C4-2B (cell line): ENCODE data around the gene SMIM3.

Source experiments
- H3K27ac ChIP-seq: fragments of 450-650 bp; 2 replicates; pipeline ENCODE4 v1.5.1; 2017
- ZFX ChIP-seq: fragments of 450-650 bp; IDR thresholded peaks from 2 replicates; pipeline ENCODE4 v1.6.1; 2017
- TF ChIP-seq, protein P1 (sequence below): fragments of 450-650 bp; conservative IDR thresholded peaks from 2 replicates; pipeline ENCODE4 v1.5.1; 2017; ENCODE audit warnings: mild to moderate bottlenecking

SMIM3 gene

GRCh38 chr5:150750469-150750868, 28.1 kb upstream of the SMIM3 start:
- H3K27ac ChIP-seq: no peak overlapping the region
- no peak for TF ChIP-seq ZFX
- TF ChIP-seq, protein P1, sequence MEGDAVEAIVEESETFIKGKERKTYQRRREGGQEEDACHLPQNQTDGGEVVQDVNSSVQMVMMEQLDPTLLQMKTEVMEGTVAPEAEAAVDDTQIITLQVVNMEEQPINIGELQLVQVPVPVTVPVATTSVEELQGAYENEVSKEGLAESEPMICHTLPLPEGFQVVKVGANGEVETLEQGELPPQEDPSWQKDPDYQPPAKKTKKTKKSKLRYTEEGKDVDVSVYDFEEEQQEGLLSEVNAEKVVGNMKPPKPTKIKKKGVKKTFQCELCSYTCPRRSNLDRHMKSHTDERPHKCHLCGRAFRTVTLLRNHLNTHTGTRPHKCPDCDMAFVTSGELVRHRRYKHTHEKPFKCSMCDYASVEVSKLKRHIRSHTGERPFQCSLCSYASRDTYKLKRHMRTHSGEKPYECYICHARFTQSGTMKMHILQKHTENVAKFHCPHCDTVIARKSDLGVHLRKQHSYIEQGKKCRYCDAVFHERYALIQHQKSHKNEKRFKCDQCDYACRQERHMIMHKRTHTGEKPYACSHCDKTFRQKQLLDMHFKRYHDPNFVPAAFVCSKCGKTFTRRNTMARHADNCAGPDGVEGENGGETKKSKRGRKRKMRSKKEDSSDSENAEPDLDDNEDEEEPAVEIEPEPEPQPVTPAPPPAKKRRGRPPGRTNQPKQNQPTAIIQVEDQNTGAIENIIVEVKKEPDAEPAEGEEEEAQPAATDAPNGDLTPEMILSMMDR: no peak

DNA sequence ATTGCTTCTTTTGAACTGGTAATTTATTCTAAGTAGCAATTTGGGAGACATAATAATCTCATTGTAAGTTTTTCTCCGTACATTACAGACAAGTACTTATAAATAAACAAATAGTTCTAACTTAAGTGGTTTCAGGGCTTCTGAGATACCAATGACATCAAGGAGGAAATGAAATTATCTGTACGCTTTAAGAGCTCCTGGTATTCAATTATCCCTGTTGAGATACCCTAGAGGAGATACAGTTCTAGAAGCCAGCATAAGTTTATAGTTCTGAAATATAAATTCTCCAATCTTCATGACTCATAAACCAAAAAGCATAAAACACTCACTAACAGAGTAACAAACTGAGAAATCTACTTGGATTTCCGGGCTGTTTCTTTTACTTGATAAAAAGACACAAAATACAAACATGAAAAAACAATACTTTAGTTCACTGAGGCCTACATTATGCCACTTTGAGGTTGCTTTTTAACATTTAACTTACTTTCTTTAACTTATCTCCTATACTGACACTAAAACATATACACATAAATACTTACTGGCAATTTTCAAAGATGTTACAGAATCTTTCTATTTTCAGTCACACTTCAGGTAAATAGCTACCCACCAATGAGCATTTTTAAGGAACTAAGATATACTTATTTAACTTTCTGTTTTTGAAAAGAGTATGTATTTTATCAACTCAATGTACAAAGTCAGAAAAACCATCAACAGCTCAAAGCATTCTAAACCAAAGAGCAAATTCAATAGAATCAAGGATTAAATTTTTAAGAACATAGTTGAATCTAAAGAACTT, 27.3 kb upstream of the SMIM3 start:
- H3K27ac ChIP-seq: no peak overlapping the region
- no peak for TF ChIP-seq ZFX
- TF ChIP-seq, protein P1: no peak

DNA sequence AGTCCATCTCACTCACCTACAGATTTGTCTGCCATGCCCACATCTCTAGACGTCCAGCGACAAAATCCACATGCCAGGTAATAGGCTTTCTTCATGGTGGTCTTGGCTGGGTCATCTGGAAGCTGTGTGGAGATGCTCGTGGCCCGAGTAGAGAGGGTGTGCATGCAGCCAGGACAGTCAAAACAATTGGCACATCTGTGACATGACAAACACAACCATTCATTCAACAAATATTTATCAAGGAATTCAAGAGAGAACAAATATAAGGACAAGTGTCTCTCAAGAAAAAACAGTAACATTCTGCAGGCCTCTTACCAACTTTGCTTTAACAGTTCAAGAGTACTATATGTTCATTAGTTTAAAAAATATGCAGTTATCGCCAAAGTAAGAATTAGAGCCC, 25.1 kb upstream of the SMIM3 start:
- TF ChIP-seq, protein P1: no peak
- TF ChIP-seq ZFX: no peak

GRCh38 chr5:150753863-150754262, 24.7 kb upstream of the SMIM3 start:
- TF ChIP-seq, protein P1: no peak
- TF ChIP-seq ZFX: no peak
- H3K27ac ChIP-seq: no peak overlapping the region

More for the DNA sequence above, 25.1 kb upstream of the SMIM3 start:
- peak overlapping the region; percentile 4; the same call in 1 of the 2 replicates for H3K27ac ChIP-seq

DNA sequence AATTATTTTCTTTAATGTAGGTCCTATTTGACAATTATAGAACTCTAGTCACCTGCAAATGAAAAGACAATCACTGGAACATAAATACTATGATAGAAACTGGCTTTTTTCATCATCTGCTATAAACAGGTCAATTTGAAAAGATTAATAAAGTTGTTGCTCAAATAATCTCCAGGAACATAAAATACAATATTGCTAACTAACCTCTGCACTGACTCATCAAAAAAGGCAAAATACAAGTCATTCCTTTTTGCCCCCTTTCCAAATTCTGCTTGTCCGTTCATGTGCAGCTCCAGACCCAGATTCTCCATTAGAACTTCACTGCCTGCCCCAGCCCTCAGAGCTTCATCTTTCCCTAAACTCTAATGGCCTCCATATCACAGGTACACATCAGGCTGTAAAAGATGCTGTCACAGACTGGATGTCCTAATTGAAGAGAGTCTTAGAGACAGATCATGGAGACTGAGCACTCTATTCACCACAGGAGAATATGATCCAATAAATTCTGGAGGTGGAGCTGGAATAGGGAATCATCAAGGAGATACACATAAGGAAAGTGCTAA, 21.4 kb upstream of the SMIM3 start:
- no peak overlapping the region; the same call in 1 of the 2 replicates for H3K27ac ChIP-seq
- TF ChIP-seq ZFX: no peak
- TF ChIP-seq, protein P1: no peak

- H3K27ac ChIP-seq: peak overlapping the region; percentile 80
- TF ChIP-seq ZFX: peak; percentile 86
- TF ChIP-seq, protein P1: no peak
Measured at GRCh38 chr5:150758203-150758530, 20.4 kb upstream of the SMIM3 start.

DNA sequence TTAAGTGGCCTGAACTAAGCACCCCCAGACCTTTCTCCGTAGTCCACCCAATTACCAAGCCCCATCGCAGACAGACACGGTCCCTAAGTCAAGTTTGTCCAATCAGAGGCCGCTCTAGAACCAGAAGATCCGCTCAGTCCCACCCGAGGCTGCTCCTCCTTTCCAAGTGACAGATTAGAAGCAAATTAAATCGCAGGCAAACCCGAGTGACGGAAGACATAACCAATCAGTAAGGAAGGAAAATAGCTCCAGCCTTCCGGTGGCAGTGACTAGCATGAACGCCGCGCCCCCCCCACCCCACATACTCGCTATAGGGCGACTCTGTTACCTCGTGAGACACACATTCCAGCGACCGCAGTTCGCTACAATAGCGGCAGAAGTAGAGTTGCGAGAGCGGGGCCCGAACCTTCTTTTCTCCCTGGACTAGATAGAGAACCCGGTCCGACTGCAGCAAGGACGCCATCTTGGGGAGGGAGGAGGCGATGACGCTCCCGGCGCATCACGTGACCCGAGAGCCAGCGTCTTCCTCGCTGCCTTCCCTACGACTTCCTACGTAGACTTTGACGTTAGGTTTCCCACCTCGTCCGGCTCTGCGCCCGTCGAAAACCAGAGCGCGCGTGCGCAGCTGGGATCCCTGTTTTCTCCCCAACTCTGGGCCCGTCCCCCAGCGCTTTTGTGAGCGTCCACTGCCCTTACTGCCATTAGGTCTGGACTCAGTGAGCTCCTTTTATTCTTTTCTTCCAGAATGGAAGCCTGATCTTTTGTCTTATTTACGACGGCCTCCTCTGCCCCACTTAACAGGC, 19.8 kb upstream of the SMIM3 start, which contains the start of gene DCTN4:
Gene DCTN4, minus strand, starts transcription at position 487 of the 803 bp plus-strand sequence. Its CDS starts 24 bp downstream, at position 463.
- TF ChIP-seq, protein P1: no peak
- TF ChIP-seq ZFX: peak; percentile 50
- peak within 1 kb of the TSS; percentile 80 for H3K27ac ChIP-seq
